NCI-H748 treated with DMSO at 0.1 percent for 48 hours (cell line): Measurements from ENCODE around the gene SEMA5A.

ENCODE experiments used
- DNase-seq: peaks from one replicate; lab custom pipeline; 2025; lab: John Stamatoyannopoulos, UW

SEMA5A gene

GRCh38 chr5:9395706-9396105 is 150.2 kb downstream of the SEMA5A start:
- no peak for DNase-seq

DNA sequence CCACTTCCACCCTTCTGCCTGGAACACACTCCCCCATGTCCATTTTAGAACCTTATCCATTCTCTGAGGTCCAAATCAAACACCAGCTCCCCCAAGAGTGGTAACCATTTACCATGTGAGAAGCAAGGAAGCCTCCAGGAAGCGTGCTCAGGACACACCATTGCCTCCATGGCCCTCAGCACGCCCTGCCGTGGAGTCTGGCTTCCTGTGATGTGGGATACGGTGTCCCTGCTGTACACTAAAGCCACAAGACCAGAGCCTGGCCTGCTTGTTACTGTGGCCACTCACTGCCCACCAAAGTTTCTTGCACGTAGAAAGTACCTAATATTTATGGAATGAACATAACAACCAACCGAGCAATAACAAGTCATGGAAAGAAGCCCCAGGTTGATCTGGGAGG is 151.7 kb downstream of the SEMA5A start:
- no peak for DNase-seq

GRCh38 chr5:9392625-9393024 is 153.2 kb downstream of the SEMA5A start:
- DNase-seq, result no peak

DNA sequence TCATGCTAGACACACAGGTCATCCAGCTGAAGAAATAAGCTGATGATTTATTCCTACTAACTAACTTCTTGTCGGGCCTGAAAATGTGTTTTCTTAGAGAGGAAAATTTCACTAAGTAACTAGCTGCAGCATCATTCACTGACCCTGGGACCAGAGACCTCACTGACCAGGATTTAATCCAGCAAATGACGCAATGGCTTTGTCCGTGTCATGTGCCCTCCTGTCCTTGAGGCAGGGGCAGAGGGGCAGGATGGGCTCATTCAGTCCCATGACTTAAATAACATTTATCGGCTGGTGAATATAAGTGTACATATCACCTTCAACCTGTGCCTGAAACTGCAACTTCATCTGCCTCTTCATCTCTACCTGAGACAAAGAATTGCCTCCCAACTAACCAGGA is 154.8 kb downstream of the SEMA5A start:
- DNase-seq, result no peak

GRCh38 chr5:9390113-9390512 is 155.8 kb downstream of the SEMA5A start:
- DNase-seq, result no peak

- no peak for DNase-seq
Observed at GRCh38 chr5:9388941-9389674, 156.8 kb downstream of the SEMA5A start.

GRCh38 chr5:9387879-9388278 is 158.0 kb downstream of the SEMA5A start:
- DNase-seq, result no peak

DNA sequence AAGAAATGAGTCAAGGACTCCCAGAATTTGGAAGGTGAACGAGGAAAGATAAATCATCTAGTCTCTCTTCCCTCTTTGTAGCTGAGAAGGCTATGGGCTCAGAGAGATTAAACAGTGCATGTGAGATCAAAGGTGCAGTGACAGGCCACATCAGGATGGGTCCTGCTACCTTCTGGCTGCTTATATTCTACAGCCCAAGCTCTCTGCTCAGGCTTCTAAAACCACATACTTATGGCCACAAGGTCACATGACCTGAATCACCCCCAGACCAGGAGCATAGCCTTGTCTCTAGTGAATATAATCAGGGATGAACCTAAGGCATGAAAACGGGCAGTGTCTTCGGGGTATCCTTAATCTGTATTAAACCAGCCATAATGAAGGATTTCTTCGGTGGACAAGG is 158.9 kb downstream of the SEMA5A start:
- DNase-seq, result no peak

- no peak for DNase-seq
Observed at GRCh38 chr5:9382522-9382921, 163.4 kb downstream of the SEMA5A start.

- no peak for DNase-seq
Observed at GRCh38 chr5:9381464-9381863, 164.4 kb downstream of the SEMA5A start.

DNA sequence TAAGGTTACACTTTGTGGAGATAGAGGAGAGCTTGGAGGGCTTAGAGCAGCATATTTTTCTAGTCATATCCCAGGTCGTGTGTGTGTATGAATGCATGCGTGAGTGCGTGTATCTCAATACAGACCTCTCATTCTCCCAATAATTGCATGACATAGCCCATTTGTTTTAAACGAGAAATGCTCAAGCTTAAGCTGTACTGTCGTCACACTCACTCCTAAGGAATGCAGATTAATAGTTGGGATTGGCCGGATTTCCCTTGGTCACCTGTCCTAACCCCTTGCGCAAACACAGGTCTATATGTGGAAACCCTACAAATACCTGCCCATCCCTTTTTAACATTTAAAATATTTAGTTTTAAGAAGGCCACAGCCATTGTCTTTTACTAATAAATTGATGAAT is 165.8 kb downstream of the SEMA5A start:
- DNase-seq, result no peak

DNA sequence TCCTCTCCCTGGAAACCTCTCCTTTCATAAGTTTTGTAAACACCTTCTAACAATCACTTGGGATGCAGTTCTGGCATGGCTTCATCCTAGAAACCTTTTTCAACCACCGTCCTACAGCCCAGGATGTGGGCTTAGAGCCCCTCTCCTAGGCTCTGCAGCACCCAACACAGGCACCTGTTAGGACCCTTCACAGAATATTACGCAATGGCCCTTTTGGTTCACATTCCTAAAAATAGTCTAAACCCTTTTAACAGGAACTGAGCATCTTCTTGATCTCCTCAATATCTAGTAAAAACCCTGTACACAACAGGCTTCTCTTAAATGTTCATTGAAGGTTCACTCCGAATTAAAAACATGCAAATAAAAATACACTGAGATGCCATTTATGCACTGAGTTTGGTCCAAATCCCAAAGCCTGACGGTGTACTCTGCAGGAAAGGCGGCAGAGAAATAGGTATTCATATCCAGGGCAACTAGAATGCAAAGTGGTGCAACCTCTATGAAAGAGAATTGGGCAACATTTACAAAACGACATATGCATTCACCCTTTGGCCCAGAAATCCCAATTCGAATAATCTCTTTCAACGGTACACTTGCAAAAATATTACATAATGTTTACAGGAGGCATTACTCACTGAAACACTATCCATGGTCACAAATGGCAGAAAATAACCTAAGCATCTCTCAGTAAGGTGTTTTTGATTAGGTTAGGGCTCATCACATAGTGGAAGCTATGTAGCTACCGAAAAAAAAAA is 169.3 kb downstream of the SEMA5A start:
- no peak for DNase-seq

DNA sequence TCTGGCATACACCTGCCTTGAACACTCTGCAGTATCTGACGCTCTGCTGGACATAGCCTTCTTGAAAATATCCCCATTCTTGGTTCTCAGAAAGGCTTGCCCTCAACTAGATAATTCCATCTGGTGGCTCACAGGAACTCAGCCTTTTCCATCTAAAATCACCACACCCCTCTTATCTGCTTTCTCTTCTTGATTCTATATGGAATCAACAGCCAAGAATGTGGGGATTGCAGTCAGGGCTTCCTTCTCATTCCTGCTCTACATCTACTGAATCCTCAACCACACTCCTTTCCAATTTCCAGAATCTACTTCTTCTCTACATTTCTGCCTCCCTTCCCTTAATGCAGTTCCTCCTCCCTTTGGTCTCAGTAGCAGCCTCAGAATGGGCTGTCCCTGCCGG is 170.1 kb downstream of the SEMA5A start:
- no peak for DNase-seq

DNA sequence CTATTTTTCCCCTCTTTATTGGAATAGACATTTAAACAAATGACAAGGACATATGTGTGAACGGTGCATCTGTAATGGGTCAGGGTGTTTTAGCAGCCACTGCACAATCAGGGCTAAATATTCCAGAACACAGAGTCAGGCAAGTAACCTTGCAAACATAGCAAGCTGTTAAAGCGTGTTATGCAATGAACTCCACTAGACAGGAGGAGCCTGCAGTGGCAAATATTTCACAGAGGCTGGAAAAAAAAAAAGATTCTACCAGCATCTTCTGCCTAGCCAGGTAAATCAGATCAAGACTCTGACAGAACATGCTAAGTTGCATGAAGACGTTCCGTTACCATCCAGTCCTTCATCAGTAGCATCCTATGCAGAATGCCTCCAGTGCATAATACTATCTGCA is 171.8 kb downstream of the SEMA5A start:
- no peak for DNase-seq

DNA sequence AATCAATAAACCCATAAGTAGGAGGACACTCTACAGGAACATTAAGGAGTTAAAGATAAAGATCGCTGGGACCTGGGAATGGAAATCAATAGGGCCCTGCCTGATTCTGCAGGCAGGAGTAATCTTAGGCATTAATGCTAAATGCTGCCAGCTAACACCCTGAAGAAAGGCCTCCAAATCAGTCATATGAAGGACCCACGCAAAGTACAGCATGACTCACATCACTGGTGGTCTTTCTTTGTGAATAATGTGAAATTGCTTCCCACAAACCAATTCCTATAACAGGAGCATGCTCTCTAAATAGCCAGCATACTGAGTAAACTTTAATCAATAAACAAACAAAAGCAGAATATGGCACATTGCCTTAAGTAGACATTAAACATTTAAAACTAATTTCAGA is 172.3 kb downstream of the SEMA5A start:
- no peak for DNase-seq

DNA sequence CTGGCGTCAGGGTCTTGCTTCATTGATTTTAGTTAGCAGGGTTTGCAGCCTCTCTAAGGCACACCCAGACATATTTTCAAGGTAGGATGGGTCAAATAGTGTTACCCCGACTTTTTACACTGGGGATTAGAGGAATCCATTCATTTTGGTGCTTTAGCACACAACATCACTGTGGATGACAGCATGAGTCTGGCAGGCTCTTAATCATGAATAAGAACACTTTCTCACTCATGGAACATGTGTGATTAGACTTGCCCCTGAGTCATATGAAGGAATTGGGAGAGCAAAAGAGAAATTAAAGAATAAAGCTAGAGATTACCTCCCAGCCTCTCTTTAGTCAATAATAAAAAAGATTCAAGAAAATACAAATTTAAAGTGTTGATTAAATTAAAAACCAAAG is 175.6 kb downstream of the SEMA5A start:
- DNase-seq, result no peak

DNA sequence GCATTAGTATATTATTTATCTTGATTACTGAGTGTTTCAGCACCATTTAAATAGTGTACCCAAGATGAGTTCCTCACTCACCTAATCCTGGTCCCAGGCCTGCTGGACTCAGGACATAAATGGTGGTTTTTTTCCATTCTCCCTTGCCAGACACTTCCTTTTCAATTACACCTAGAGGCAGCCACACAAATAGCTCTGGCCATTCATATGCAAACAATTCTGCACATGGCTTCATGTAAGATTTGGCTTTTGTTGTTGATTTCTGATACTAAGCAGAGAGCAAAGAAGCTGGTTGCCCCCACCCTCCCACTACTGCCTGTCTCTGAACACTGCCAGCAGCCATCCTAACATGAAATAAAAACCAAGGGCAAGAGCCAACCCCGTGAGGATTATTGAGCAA is 180.4 kb downstream of the SEMA5A start:
- DNase-seq, result peak; percentile 42

GRCh38 chr5:9363449-9363848 is 182.4 kb downstream of the SEMA5A start:
- DNase-seq, result no peak

GRCh38 chr5:9363026-9363425 is 182.8 kb downstream of the SEMA5A start:
- DNase-seq, result no peak

DNA sequence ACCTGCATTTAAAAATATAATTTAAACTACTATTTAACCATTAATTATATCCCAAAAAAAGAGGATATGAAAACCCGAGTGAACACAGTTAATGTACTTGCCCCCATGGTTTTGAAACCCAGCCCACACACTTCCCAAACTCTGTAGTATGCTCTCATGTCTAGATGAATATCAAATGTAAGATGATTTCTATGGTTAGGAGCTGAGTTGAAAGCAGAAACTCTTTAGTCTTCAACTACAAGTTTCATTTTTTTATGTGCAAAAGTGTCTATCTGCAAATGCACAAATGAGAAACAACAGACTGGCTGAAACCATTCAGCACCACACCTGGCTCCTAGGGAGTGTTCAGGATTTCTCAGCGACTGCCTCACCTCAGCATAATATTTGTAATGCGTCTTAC is 183.3 kb downstream of the SEMA5A start:
- no peak for DNase-seq

- DNase-seq, result peak; percentile 90
Observed at GRCh38 chr5:9361835-9362234, 184.0 kb downstream of the SEMA5A start.

DNA sequence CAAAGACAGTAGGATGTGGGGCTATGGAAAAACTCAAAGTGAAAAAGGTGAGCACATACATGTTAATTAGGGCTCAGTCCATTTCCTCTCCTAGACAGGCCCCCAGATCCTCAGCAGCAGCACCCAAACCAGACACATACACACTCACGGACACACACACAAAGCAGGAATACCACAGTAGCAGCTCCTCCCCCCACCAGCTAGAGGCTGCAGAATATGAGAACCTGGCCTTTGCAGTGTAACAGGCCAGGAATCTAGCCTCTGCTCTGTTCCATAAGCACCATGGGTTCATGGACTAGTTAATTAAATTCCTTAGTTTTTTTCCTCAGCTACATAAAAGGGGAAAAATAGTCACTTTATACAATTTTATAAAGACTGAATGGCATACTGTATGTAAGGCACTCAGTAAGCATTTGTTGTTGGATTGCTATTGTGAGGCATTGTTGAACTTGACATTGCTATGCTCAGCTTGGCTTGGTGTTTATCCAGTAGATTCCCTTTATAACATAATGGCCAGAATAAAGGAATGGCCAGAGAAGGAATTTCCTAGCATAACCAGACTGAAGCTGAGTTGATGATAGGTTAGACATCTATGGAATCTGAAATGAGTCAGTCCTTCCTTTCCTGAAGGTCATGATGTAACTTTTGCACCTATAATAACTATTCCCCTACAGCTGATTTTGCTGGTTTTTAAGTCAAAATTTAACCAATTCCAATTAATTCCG is 186.8 kb downstream of the SEMA5A start:
- DNase-seq, result no peak

GRCh38 chr5:9356351-9356825 is 189.5 kb downstream of the SEMA5A start:
- no peak for DNase-seq
